ENCODE results near the gene JAG2.

GRCh38 chr14:105118646-105119407 is 49.7 kb downstream of the JAG2 start:
- TF ChIP-seq CTCF (IDR thresholded peaks at IDR 0.05; ENCODE audit: insufficient read depth, low read length, poor library complexity, severe bottlenecking) (no peak), EZH2phosphoT487 (conservative IDR thresholded peaks at IDR 0.05; ENCODE audit: low read length) (no peak)
